HT-29 (cell line): ENCODE measurements around the gene CD300A. TPM values are rescaled to one million over a fixed set of nuclear protein-coding genes. Genes with fewer than 3 reads are reported as not detected.

Experiments used
- DNase-seq: peaks from one replicate; pipeline ENCODE4 v3.0.0-alpha.2; 2015; ENCODE audit warnings: low spot score
- total RNA-seq: library from RNA; depleted of rRNA; stranded (reverse); fragments of >200 nt; shearing (Covaris generic); gene quantifications from 2 replicates; pipeline ENCODE4 v1.2.3, GENCODE V29; 2014

Gene CD300A
- total RNA-seq, 1 experiment from 2014 or later = not detected

GRCh38 chr17:74454197-74455024, 12.0 kb upstream of the CD300A start:
- DNase-seq = peak; percentile 86

GRCh38 chr17:74455025-74455545, 11.3 kb upstream of the CD300A start:
- DNase-seq = no peak

- no peak for DNase-seq
These were observed 10.6 kb upstream of the CD300A start for GRCh38 chr17:74455821-74456220.

GRCh38 chr17:74457146-74457819, 9.2 kb upstream of the CD300A start:
- DNase-seq = peak; percentile 81

GRCh38 chr17:74457820-74458166, 8.6 kb upstream of the CD300A start:
- no peak for DNase-seq

GRCh38 chr17:74458835-74459234, 7.6 kb upstream of the CD300A start:
- no peak for DNase-seq

- no peak for DNase-seq
These were observed 6.8 kb upstream of the CD300A start for GRCh38 chr17:74459622-74460021.

GRCh38 chr17:74460241-74460640, 6.2 kb upstream of the CD300A start:
- no peak for DNase-seq

GRCh38 chr17:74460996-74461395, 5.4 kb upstream of the CD300A start:
- DNase-seq = no peak

- no peak for DNase-seq
These were observed 4.8 kb upstream of the CD300A start for GRCh38 chr17:74461611-74462010.

GRCh38 chr17:74464730-74465377, 1.6 kb upstream of the CD300A start:
- DNase-seq = no peak

GRCh38 chr17:74465378-74466110, 890 bp upstream of the CD300A start:
- no peak for DNase-seq

- no peak for DNase-seq
These were observed 372 bp downstream of the CD300A start for GRCh38 chr17:74466828-74467184.

- no peak for DNase-seq
These were observed 952 bp downstream of the CD300A start for GRCh38 chr17:74467221-74467951.

- DNase-seq = no peak
These were observed 4.9 kb downstream of the CD300A start for GRCh38 chr17:74471341-74471740.

GRCh38 chr17:74472890-74473289, 6.5 kb downstream of the CD300A start:
- DNase-seq = no peak

GRCh38 chr17:74473294-74473693, 6.9 kb downstream of the CD300A start:
- DNase-seq = no peak

GRCh38 chr17:74474043-74474792, 7.8 kb downstream of the CD300A start:
- DNase-seq = no peak

GRCh38 chr17:74475189-74475588, 8.8 kb downstream of the CD300A start:
- DNase-seq = no peak

GRCh38 chr17:74477411-74477810, 11.0 kb downstream of the CD300A start:
- no peak for DNase-seq
